NCI-H748 treated with DMSO at 0.1 percent for 48 hours (cell line): ENCODE measurements around the gene FAM117B.
"Not testable (repeated sequence)": the region's sequence is repeated elsewhere in the genome, so short reads cannot be mapped to it uniquely, and the experiment has no call there.

Experiments used
- DNase-seq: peaks from one replicate; lab custom pipeline; 2025; lab: John Stamatoyannopoulos, UW

The FAM117B gene

DNA sequence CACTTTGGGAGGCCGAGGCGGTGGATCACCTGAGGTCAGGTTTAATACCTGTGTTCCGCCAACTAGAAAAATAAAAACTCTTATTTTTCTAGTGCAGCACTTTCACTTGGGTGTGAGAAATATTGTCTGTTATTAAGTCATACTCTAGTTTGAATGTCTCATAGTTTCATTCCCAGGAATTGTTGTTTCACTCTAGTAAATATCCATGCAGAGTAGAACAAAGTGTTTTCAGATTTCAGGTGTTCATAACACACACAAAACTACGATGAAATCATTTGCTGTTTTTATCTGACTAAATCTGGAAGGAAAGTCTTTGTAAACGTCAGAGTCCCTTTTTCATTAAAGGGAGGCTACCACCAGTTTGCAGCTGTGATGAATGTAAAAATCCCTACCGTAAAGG lies 4.0 kb downstream of the FAM117B start:
- no peak for DNase-seq

DNA sequence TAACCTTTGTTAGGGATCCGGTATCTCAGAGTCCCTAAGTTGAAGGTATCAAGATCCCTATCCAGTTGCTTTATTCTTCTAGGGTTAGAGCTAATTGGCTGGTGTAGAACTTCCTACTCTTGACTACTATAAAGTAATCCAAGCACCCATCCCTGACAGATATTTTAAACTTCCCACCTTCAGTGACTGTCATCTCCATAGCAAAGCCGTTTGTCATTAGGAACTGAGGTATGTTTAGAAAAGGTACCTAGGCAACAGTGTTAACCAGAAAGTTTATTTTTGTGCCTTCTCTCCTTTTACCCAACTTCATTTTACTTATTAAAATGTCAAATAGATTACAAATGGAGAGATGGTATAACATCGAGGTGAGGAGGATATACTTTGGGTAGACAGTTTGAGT lies 4.5 kb downstream of the FAM117B start:
- no peak for DNase-seq

- no peak for DNase-seq
Measured at GRCh38 chr2:202642567-202642966, 7.8 kb downstream of the FAM117B start.

DNA sequence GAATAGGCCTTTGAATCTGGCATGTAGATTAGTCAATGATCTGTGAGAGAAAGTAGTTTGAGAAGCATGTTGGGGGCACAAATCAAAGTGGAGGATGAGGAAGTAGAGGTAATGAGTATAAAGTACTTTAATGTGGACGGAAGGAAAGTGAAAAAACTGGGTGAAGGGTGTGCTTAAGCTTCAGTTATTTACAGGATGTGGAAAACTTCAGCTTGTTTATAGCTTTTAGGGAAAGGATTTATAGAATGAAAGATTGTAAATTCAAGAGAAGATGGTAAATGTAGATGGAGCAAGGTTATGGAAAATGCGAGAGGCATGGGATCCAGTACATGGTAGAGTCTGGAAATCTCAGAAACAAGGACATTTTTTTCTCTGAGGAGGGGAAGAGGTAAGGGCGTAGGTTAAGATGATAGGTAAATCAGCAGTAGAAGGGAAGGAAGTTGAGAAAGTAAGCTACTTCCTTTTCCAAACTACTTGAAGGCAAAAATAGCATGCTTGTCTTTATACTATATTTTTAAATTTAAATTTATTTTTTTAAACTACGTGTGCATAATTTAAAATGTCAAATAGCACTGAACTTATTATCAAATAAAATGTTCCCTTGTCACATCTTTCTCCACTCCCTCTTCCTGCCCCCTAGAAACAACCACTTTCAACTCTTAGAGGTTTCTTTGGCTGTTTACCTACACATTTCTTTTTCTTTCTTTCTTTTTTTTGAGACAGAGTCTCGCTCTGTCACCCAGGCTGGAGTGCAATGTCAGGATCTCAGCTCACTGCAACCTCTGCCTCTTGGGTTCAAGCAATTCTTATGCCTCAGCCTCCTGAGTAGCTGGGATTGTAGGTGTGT lies 8.5 kb downstream of the FAM117B start:
- no peak for DNase-seq

- no peak for DNase-seq
Measured at GRCh38 chr2:202652119-202652518, 17.4 kb downstream of the FAM117B start.

DNA sequence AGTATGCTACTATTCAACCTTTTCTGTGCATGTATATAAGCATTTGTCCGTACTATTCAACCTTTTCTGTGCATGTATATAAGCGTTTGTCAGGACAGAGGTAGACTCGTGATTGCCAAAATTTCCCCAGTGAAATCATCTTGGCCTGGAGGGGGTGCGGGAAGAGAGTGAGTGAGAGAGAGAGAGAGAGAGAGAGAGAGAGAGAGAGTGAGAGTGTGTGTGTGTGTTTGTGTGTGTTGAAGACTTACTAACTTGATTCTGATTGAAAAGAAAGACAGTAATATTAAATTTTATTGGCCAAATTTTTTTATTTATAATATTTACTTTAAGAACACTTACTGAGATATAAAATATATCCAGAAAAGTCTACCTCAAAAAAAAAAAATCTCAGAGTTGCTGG lies 19.1 kb downstream of the FAM117B start:
- DNase-seq: no peak

GRCh38 chr2:202657876-202658275 lies 23.1 kb downstream of the FAM117B start:
- no peak for DNase-seq

DNA sequence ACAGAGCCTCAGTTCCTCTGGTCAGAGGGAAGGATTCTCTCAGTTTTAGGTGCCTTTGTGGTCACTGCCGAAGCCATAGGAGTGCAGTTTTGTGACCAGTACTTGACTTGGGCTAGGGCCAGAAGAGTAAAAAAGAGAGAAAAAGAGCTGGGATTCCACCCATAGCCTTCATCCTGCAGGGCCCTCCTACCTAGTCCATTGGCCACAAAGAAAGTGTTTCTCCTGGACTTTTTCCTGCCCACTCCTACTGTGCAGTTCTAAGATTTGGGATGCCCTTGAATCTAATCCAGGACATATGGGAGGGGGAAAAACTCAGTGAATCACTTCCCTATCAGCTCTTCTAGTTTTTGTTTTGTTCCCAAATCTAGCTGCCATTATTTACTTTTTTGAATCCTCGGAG lies 26.0 kb downstream of the FAM117B start:
- no peak for DNase-seq

- no peak for DNase-seq
Measured at GRCh38 chr2:202669841-202670240, 35.1 kb downstream of the FAM117B start.

DNA sequence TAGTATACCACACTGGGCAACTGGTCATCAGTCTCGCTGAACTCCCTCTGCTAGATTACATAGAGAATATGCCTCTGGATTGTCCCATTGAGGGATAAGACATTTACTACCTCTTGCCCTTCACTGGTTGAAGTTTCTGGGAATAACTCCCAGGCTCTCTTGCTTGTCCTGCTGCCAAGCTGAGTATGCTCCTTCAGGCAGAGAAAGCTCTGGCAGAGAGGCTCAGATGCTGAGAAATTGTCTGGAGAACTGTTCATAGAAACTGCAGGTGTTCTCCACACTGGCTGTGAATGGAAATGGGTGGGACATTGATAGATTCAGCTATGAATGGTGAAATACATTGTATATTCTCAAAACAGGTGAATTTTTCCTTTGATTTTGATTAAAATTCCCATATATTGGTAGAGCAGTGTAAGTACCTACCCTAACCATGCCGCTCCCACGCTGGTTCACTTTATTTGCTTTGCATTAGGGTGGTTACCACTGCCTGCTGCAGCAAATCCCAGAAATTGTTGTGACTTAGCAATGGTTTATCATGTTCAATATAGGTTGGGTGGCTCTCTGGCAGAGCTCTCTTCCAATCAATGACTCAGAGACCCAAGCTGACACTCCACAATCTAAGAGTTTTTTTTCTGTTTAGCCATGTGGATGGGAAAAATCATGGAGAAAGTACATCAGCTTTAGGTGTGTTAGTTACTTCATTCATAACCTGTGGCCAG lies 36.7 kb downstream of the FAM117B start:
- no peak for DNase-seq

GRCh38 chr2:202675097-202675496 lies 40.3 kb downstream of the FAM117B start:
- not testable (repeated sequence) for DNase-seq

DNA sequence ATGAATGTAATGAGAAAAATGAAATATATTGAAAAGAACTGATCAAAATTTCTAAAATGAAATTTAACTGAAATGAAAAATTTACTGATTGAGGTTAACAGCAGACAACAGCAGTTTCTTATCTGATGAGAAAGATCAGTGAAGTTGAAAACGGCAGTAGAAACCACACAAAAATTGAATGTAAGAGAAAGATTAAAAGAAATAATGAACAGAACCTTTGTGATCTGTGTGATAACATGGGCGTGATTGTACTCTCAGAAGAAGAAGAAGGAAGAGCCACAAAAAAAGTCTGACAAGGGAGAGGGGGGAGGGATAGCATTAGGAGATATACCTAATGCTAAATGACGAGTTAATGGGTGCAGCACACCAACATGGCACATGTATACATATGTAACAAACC lies 45.2 kb downstream of the FAM117B start:
- no peak for DNase-seq

DNA sequence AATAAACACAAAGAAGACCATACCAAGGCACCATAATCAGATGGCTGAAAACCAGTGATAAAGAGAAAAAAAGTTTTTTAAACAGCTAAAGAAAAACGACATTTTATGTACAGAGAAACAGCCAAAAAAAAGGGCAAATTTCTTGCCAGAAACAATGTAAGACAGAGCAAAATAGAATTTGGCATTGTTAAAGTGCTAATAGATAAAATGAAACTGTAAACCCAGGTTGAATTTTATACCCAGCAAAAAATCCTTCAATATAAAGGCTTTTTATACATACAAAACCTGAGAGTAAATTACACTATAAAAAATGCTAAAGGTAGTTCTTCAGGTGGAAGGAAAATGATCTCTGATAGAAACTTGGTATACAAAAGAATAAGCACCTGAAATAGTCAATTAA lies 45.7 kb downstream of the FAM117B start:
- DNase-seq: no peak

- DNase-seq: no peak
Measured at GRCh38 chr2:202681688-202682205, 47.0 kb downstream of the FAM117B start.

DNA sequence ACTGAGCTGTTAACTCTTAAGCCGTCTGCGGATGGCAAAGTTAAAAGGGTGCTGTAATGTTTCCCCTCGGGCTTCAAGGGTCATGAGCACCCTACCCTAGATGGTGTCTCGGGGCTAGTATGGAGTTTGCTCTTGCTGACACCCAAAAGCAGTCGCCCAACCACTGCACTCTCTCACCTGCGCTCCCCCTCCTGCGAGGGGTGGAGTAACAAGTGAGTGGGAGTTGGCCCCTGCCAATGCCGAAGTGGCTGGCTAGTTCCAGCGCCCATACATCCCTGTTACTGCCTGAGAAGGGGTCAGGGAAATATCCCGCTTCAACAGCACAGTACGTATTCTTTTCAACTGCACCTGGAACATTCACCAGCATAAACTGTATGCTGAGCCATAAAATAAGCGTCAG lies 47.5 kb downstream of the FAM117B start:
- DNase-seq: no peak

- no peak for DNase-seq
Measured at GRCh38 chr2:202687276-202687675, 52.5 kb downstream of the FAM117B start.

DNA sequence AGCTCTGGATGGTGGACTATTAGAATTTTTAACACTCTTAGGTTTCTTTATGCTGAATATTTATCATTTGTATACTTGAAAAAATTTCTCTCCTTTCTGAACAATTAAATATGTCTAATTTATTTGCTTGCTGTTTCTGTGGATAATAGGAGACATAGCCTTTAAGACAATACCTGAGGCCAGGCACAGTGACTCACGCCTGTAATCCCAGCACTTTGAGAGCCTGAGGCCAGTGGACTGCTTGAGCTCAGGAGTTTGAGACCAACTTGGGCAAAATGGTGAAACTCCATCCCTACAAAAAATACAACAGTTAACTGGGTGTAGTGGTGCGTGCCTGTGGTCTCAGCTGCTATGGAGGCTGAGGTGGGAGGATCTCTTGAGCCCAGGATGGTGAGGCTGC lies 54.7 kb downstream of the FAM117B start:
- no peak for DNase-seq

DNA sequence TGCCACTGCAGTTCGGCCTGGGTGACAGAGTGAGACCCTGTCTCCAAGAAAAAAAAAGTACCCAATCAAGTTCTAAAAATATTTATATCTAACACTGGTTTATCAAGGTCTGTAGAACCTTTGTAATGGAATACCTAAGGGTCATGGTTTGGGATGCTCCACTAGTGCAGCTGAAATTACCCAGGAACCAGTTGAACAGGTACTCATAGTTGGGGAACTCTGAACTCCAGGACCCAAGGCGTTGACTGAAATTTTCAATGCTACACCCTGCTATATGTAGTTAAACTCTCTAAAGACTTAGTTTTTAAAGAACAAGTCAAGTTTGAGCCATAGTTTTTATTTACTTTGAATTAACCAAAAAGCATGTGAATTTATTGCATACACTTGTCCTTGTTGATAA lies 55.1 kb downstream of the FAM117B start:
- DNase-seq: no peak

GRCh38 chr2:202690321-202690900 lies 55.6 kb downstream of the FAM117B start:
- DNase-seq: no peak

DNA sequence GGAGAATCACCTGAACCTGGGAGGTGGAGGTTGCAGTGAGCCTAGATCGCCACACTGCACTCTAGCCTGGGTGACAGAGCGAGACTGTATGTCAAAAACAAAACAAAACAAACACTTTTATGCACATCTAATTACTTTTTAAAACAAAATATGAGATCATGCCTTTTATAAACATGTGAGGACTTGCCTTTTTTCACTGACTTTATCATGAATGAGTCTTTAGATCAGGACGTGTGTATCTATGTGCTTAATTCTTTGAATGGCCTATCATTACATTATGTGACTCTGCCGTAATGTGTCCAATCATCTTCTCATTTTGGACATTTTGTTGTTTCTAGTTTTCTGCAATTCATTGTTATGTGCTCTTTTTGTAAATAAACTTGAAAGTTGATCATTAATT lies 58.7 kb downstream of the FAM117B start:
- peak; percentile 21 for DNase-seq

DNA sequence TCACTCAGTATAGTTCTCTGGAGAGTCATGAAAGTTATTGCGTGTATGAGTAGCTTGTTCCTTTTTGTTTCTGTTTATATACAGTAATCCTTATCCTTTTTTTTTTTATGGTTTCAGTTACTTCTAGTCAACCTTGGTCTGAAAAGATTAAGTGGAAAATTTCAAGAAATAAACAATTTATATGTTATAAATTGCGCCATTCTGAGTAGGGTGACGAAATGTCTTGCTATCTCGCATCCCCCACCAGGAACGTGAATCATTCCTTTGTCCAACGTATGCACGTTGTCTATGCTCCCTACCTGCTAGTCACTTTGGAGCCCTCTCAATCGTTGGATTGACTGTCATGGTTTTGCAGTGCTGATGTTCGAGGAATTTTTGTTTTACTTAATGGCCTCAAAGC lies 60.4 kb downstream of the FAM117B start:
- DNase-seq: no peak

- DNase-seq: no peak
Measured at GRCh38 chr2:202700075-202700901, 65.5 kb downstream of the FAM117B start.
